ENCODE results near the gene ABHD17B.
"Not testable (repeated sequence)": the region's sequence is repeated elsewhere in the genome, so short reads cannot be mapped to it uniquely, and the experiment has no call there.

Gene ABHD17B

GRCh38 chr9:71915495-71915894, 4.5 kb upstream of the ABHD17B start:
- no peak for DNase-seq (ENCODE audit: low read depth in 3 of 3)

- no peak for DNase-seq (ENCODE audit: low read depth in 3 of 3)
Measured at GRCh38 chr9:71911908-71912335, 929 bp upstream of the ABHD17B start.

GRCh38 chr9:71910650-71911060, 338 bp downstream of the ABHD17B start:
- DNase-seq (ENCODE audit: low read depth in 3 of 3) = no peak

GRCh38 chr9:71909887-71910649, 925 bp downstream of the ABHD17B start:
- DNase-seq (ENCODE audit: low read depth in 3 of 3) = peak in 2 of 3 experiments; percentile 7 to 18

GRCh38 chr9:71908825-71909224, 2.2 kb downstream of the ABHD17B start:
- DNase-seq (ENCODE audit: low read depth in 3 of 3) = no peak

GRCh38 chr9:71904076-71904475, 6.9 kb downstream of the ABHD17B start:
- no peak for DNase-seq (ENCODE audit: low read depth in 3 of 3)

- no peak for DNase-seq (ENCODE audit: low read depth in 3 of 3)
Measured at GRCh38 chr9:71901695-71902597, 9.0 kb downstream of the ABHD17B start.

- DNase-seq (ENCODE audit: low read depth in 3 of 3) = not testable (repeated sequence)
Measured at GRCh38 chr9:71898756-71899155, 12.2 kb downstream of the ABHD17B start.

GRCh38 chr9:71897577-71897976, 13.4 kb downstream of the ABHD17B start:
- DNase-seq (ENCODE audit: low read depth in 3 of 3) = no peak

- DNase-seq (ENCODE audit: low read depth in 3 of 3) = no peak
Measured at GRCh38 chr9:71896761-71897160, 14.2 kb downstream of the ABHD17B start.

GRCh38 chr9:71895955-71896354, 15.0 kb downstream of the ABHD17B start:
- no peak for DNase-seq (ENCODE audit: low read depth in 3 of 3)

GRCh38 chr9:71895117-71895516, 15.9 kb downstream of the ABHD17B start:
- DNase-seq (ENCODE audit: low read depth in 3 of 3) = no peak

- DNase-seq (ENCODE audit: low read depth in 3 of 3) = no peak
Measured at GRCh38 chr9:71891557-71892189, 19.3 kb downstream of the ABHD17B start.

GRCh38 chr9:71890042-71890679, 20.8 kb downstream of the ABHD17B start:
- DNase-seq (ENCODE audit: low read depth in 3 of 3) = no peak

GRCh38 chr9:71887362-71887761, 23.6 kb downstream of the ABHD17B start:
- DNase-seq (ENCODE audit: low read depth in 3 of 3) = no peak

- DNase-seq (ENCODE audit: low read depth in 3 of 3) = no peak
Measured at GRCh38 chr9:71886541-71886940, 24.5 kb downstream of the ABHD17B start.

GRCh38 chr9:71886015-71886414, 25.0 kb downstream of the ABHD17B start:
- DNase-seq (ENCODE audit: low read depth in 3 of 3) = no peak

GRCh38 chr9:71885467-71885866, 25.5 kb downstream of the ABHD17B start:
- no peak for DNase-seq (ENCODE audit: low read depth in 3 of 3)

GRCh38 chr9:71884005-71884404, 27.0 kb downstream of the ABHD17B start:
- no peak for DNase-seq (ENCODE audit: low read depth in 3 of 3)

- DNase-seq (ENCODE audit: low read depth in 3 of 3) = no peak
Measured at GRCh38 chr9:71879644-71880174, 31.3 kb downstream of the ABHD17B start.

Data from stimulated activated CD4-positive, alpha-beta T cell treated with anti-CD3 and anti-CD28 coated beads, TNF-alpha, amount 100 ng/mL, for 4 hours (primary cell).